Immature natural killer cell (primary cell): ENCODE measurements around the gene WSB1. TPM values are rescaled to one million over a fixed set of nuclear protein-coding genes. Genes with fewer than 3 reads are reported as not detected.

Experiments used
- DNase-seq, 3 donors: peaks; one replicate each; pipeline ENCODE4 v3.0.0; 2022; ENCODE audit warnings: mixed read lengths in 1 of 3
- H3K27ac Mint-ChIP-seq, 6 donors: one replicate each; pipeline ENCODE4 v1.8.0; 2020; ENCODE audit warnings: mixed read lengths in 6 of 6, mild to moderate bottlenecking in 5 of 6, inconsistent platforms in 4 of 6, moderate library complexity in 3 of 6
- H3K27me3 Mint-ChIP-seq, 3 donors: one replicate each; pipeline ENCODE4 v1.8.0; 2020 to 2021; ENCODE audit warnings: low read depth in 3 of 3, mild to moderate bottlenecking in 3 of 3, mixed read lengths in 3 of 3, moderate library complexity in 3 of 3, inconsistent platforms in 1 of 3
- H3K36me3 Mint-ChIP-seq, 3 donors: one replicate each; pipeline ENCODE4 v1.8.0; 2020; ENCODE audit warnings: mixed read lengths in 3 of 3, inconsistent platforms in 2 of 3, mild to moderate bottlenecking in 2 of 3
- H3K4me1 Mint-ChIP-seq, 2 donors: one replicate each; pipeline ENCODE4 v1.8.0; 2020; ENCODE audit warnings: inconsistent platforms in 2 of 2, mild to moderate bottlenecking in 2 of 2, mixed read lengths in 2 of 2, moderate library complexity in 1 of 2
- H3K4me3 Mint-ChIP-seq, 5 donors: one replicate each; pipeline ENCODE4 v1.8.0; 2020; ENCODE audit warnings: mild to moderate bottlenecking in 5 of 5, mixed read lengths in 5 of 5, inconsistent platforms in 3 of 5, moderate library complexity in 3 of 5
- H3K9me3 Mint-ChIP-seq, 6 donors: one replicate each; pipeline ENCODE4 v1.8.0; 2020; ENCODE audit warnings: mild to moderate bottlenecking in 6 of 6, mixed read lengths in 6 of 6, inconsistent platforms in 4 of 6, moderate library complexity in 3 of 6
- polyA plus RNA-seq, 3 donors: library from polyadenylated mRNA; unstranded; fragments of 300-500 nt; fragmentation: Illumina TruSeq; gene quantifications; one replicate each; pipeline ENCODE4 v1.2.3, GENCODE V29; 2021

WSB1 gene
- polyA plus RNA-seq, 3 donors from 2014 or later = 163 to 253 (median 232) TPM

DNA sequence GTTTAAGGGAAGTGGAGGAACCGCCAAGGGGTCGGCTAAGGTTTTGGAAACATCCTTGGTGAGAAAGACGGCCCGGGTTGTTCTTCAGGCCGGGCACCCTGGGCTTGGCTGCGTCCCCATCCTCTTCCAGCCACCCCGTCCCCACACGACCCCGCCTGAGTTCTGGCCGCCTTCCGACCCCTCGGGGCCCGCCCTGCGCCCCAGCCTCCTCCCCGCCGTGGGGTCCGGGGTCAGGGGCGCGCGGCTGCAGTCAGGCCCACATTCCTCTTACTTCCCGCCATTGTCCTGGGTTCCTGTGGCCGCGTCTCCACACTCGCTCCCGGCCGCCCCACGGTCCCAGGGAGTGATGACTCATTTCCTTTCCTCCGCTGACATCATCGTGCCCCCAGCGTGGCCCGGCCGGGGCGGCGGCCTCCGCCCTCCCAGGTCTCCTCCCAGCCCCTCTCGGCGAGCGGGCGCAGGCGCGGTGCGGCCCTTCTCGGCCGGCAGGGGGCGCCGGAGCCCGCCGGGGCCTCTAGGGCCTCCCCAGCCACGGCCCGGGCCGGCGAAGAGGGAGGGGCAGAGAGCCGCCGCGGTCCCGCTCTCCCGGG, 59.6 kb downstream of the WSB1 start:
- Mint-ChIP-seq H3K36me3 (no peaks in the 10 kb centered on the region), H3K27me3 (peaks cover 0 to 2% (median 0%) of the 10 kb centered on the region in 3 donors), H3K4me1 (peaks cover 32 to 36% of the 10 kb centered on the region in 2 donors), H3K27ac (peak overlapping the region; percentile 71 to 92 (median 88)), H3K9me3 (no peaks in the 10 kb centered on the region), H3K4me3 (peak overlapping the region; percentile 72 to 92 (median 85))
- peak; percentile 85 to 88 (median 87) for DNase-seq

GRCh38 chr17:27354051-27354490, 60.2 kb downstream of the WSB1 start:
- H3K36me3 Mint-ChIP-seq = no peaks in the 10 kb centered on the region
- peaks cover 30 to 33% of the 10 kb centered on the region in 2 donors for H3K4me1 Mint-ChIP-seq
- no peak for DNase-seq
- peak overlapping the region; percentile 71 to 86 (median 82) for H3K27ac Mint-ChIP-seq
- peak overlapping the region; percentile 72 to 92 (median 85) for H3K4me3 Mint-ChIP-seq
- peaks cover 0 to 2% (median 0%) of the 10 kb centered on the region in 3 donors for H3K27me3 Mint-ChIP-seq
- no peaks in the 10 kb centered on the region for H3K9me3 Mint-ChIP-seq

DNA sequence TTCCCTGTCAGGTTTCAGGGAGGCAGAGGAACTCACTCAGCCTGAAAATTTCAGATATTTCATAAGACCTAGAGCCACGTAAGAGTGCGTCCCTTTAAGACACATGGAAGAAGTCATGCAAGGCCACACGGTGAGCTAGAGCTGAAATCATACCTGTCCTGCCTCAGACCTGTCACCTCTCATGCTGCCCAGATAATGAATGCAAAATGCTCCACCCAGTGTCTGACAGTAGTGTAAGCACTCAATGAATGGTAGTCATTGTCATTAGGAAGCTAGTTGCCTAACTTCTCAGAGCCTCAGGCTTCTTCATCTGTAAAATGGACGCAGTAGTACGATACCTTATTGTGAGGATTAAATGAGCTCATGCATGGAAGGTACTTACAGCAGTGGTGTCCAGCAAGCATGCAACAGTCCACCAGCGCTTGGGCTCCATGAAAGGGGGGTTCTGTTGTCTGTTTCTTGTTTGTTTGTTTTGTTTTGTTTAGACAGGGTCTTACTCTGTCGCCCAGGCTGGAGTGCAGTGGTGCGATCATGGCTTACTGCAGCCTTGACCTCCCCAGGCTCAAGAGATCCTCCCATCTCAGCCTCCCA, 60.7 kb downstream of the WSB1 start:
- peak overlapping the region; percentile 72 to 92 (median 85) for H3K4me3 Mint-ChIP-seq
- peaks cover 0 to 2% (median 1%) of the 10 kb centered on the region in 3 donors for H3K27me3 Mint-ChIP-seq
- H3K27ac Mint-ChIP-seq = peak overlapping the region; percentile 69 to 86 (median 80)

GRCh38 chr17:27355419-27355818, 61.5 kb downstream of the WSB1 start:
- peaks cover 30 to 33% of the 10 kb centered on the region in 2 donors for H3K4me1 Mint-ChIP-seq
- H3K27ac Mint-ChIP-seq = peak overlapping the region in 1 of 6 donors; percentile 58
- no peak overlapping the region for H3K4me3 Mint-ChIP-seq
- H3K27me3 Mint-ChIP-seq = peaks cover 0 to 2% (median 1%) of the 10 kb centered on the region in 3 donors
- no peaks in the 10 kb centered on the region for H3K9me3 Mint-ChIP-seq
- no peaks in the 10 kb centered on the region for H3K36me3 Mint-ChIP-seq
- no peak for DNase-seq

More for the DNA sequence above, 60.7 kb downstream of the WSB1 start:
- H3K4me1 Mint-ChIP-seq = peaks cover 30 to 33% of the 10 kb centered on the region in 2 donors
- H3K36me3 Mint-ChIP-seq = no peaks in the 10 kb centered on the region
- H3K9me3 Mint-ChIP-seq = no peaks in the 10 kb centered on the region
- DNase-seq = peak in 1 of 3 donors; percentile 18

GRCh38 chr17:27356091-27356705, 62.3 kb downstream of the WSB1 start:
- Mint-ChIP-seq H3K4me1 (peaks cover 30 to 37% of the 10 kb centered on the region in 2 donors), H3K27ac (peak overlapping the region in 1 of 6 donors; percentile 4)
- DNase-seq = no peak

GRCh38 chr17:27357236-27357635, 63.3 kb downstream of the WSB1 start:
- H3K9me3 Mint-ChIP-seq = no peaks in the 10 kb centered on the region
- DNase-seq = no peak
- peaks cover 0 to 2% (median 1%) of the 10 kb centered on the region in 3 donors for H3K27me3 Mint-ChIP-seq
- H3K4me1 Mint-ChIP-seq = peaks cover 20 to 32% of the 10 kb centered on the region in 2 donors
- no peak overlapping the region for H3K4me3 Mint-ChIP-seq
- no peaks in the 10 kb centered on the region for H3K36me3 Mint-ChIP-seq
- no peak overlapping the region for H3K27ac Mint-ChIP-seq

More at GRCh38 chr17:27356091-27356705, 62.3 kb downstream of the WSB1 start:
- H3K4me3 Mint-ChIP-seq = no peak overlapping the region
- no peaks in the 10 kb centered on the region for H3K9me3 Mint-ChIP-seq
- peaks cover 0 to 2% (median 1%) of the 10 kb centered on the region in 3 donors for H3K27me3 Mint-ChIP-seq
- H3K36me3 Mint-ChIP-seq = no peaks in the 10 kb centered on the region

DNA sequence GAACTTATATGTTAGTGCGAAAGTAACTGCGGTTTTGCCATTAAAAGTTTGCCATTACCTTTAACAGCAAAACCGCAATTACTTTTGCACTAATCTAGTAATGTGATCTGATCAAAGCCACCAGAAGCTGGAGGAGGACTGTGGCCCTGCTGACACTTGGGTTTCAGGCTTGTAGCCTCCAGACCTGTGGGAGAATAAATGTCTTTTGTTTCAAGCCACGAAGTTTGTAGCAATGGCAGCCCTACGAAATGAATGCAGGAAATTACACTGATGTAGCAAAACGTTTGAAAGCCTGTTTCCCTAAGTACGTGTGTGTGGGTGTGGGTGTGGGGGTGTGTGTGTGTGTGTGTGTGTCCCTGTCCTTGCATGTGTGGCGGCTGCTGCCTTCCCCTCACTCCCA, 66.6 kb downstream of the WSB1 start:
- DNase-seq = no peak
- peaks cover 0 to 2% (median 0%) of the 10 kb centered on the region in 6 donors for H3K9me3 Mint-ChIP-seq
- H3K4me1 Mint-ChIP-seq = peaks cover 0 to 7% of the 10 kb centered on the region in 2 donors
- H3K4me3 Mint-ChIP-seq = peak overlapping the region in 1 of 5 donors; percentile 4
- H3K27ac Mint-ChIP-seq = no peak overlapping the region
- no peaks in the 10 kb centered on the region for H3K36me3 Mint-ChIP-seq
- peaks cover 0 to 2% (median 1%) of the 10 kb centered on the region in 3 donors for H3K27me3 Mint-ChIP-seq

- Mint-ChIP-seq H3K27me3 (peaks cover 0 to 2% (median 1%) of the 10 kb centered on the region in 3 donors), H3K4me3 (no peak overlapping the region), H3K4me1 (peaks cover 0 to 4% of the 10 kb centered on the region in 2 donors), H3K9me3 (peaks cover 0 to 2% (median 0%) of the 10 kb centered on the region in 6 donors), H3K36me3 (no peaks in the 10 kb centered on the region), H3K27ac (no peak overlapping the region)
- no peak for DNase-seq
Observed at GRCh38 chr17:27361695-27362094, 67.8 kb downstream of the WSB1 start.

GRCh38 chr17:27362503-27362902, 68.6 kb downstream of the WSB1 start:
- Mint-ChIP-seq H3K27me3 (peaks cover 0 to 1% (median 0%) of the 10 kb centered on the region in 3 donors), H3K4me1 (peaks cover 0 to 4% of the 10 kb centered on the region in 2 donors), H3K27ac (no peak overlapping the region), H3K36me3 (no peaks in the 10 kb centered on the region), H3K9me3 (peaks cover 0 to 2% (median 0%) of the 10 kb centered on the region in 6 donors), H3K4me3 (no peak overlapping the region)
- DNase-seq = no peak

DNA sequence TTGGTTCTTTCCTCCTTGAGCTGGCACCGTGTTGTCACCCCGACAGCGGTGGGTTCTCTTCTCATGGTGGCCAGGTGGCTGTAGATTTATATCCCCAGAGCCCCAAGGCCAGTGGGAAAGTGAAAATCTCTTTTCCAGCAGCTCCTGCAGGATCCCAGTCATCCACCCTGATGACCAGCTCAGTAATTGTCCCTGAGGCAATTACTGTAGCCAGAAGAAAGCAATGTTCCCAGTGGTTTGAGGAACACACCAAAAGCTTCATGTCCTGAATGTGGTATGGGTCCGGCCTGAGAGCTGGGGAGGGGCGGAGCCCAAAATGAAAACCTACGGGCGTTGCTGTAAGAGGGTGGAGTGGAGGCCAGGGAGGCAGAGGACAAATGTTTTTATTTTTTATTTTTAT, 69.0 kb downstream of the WSB1 start:
- DNase-seq = no peak
- Mint-ChIP-seq H3K27ac (no peak overlapping the region), H3K4me3 (no peak overlapping the region), H3K27me3 (peaks cover 0 to 1% (median 0%) of the 10 kb centered on the region in 3 donors), H3K4me1 (peaks cover 0 to 4% of the 10 kb centered on the region in 2 donors), H3K36me3 (no peaks in the 10 kb centered on the region), H3K9me3 (peaks cover 0 to 2% (median 0%) of the 10 kb centered on the region in 6 donors)

DNA sequence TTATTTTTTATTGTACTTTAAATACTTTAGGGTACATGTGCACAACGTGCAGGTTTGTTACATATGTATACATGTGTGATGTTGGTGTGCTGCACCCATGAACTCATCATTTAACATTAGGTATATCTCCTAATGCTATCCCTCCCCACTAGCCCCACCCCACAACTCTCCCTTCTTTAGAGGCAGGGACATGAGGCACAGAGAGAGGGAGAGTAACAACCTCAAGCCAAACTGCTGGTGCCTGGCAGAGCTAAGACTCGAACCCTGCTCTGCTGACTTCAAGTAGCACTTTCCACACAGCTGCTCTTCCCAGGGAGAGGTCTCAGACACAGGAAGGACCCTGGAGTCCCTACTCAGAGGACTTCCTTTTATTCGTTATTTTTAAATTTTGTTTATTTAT, 69.4 kb downstream of the WSB1 start:
- no peaks in the 10 kb centered on the region for H3K36me3 Mint-ChIP-seq
- peaks cover 0 to 2% (median 0%) of the 10 kb centered on the region in 6 donors for H3K9me3 Mint-ChIP-seq
- H3K4me3 Mint-ChIP-seq = no peak overlapping the region
- no peak overlapping the region for H3K27ac Mint-ChIP-seq
- H3K27me3 Mint-ChIP-seq = peaks cover 0 to 1% (median 0%) of the 10 kb centered on the region in 3 donors
- DNase-seq = no peak
- H3K4me1 Mint-ChIP-seq = peaks cover 0 to 4% of the 10 kb centered on the region in 2 donors
